CD4-positive, CD25-positive, alpha-beta regulatory T cell (primary cell): ENCODE data around the gene DPYD. TPM values are rescaled to one million over a fixed set of nuclear protein-coding genes. Genes with fewer than 3 reads are reported as not detected.

Experiments
- ATAC-seq, 2 donors: fragments of 150-1000 bp; cut with Tn5 transposase; one replicate each; pipeline ENCODE4 v1.10.0; 2021; ENCODE audit warnings: low read depth in 2 of 2, moderate number of reproducible peaks in 2 of 2, moderate library complexity in 1 of 2
- DNase-seq, 3 donors: peaks; one replicate each; pipeline versions ENCODE4 v3.0.0 to v3.0.0-alpha.2; 2012 to 2022; ENCODE audit warnings: mixed read lengths in 1 of 3
- H3K27ac ChIP-seq: one replicate; pipeline ENCODE4 v1.7.0; 2013; ENCODE audit warnings: mild to moderate bottlenecking, low read length; ENCODE audit not compliant: insufficient read depth, poor library complexity, severe bottlenecking
- H3K27me3 ChIP-seq: one replicate; pipeline ENCODE4 v1.7.0; 2013; ENCODE audit warnings: low read length; ENCODE audit not compliant: control insufficient read depth, insufficient read depth
- H3K36me3 ChIP-seq: one replicate; pipeline ENCODE4 v1.7.0; 2013; ENCODE audit warnings: mild to moderate bottlenecking, low read length, moderate library complexity; ENCODE audit not compliant: control insufficient read depth, insufficient read depth
- H3K4me1 ChIP-seq: 2 replicates; pipeline ENCODE4 v1.7.0; 2013; ENCODE audit warnings: mild to moderate bottlenecking, low read length; ENCODE audit not compliant: insufficient read depth, control insufficient read depth, poor library complexity, severe bottlenecking
- H3K4me3 ChIP-seq: one replicate; pipeline ENCODE4 v1.7.0; 2013; ENCODE audit warnings: low read depth, mild to moderate bottlenecking, low read length, moderate library complexity
- H3K9me3 ChIP-seq, 2 experiments: 1 replicate in 1 of 2; 2 replicates in 1 of 2; pipeline ENCODE4 v1.7.0; 2013; ENCODE audit warnings: low read length in 2 of 2, mild to moderate bottlenecking in 1 of 2, moderate library complexity in 1 of 2; ENCODE audit not compliant: control insufficient read depth in 2 of 2
- H3K27ac Mint-ChIP-seq, 3 donors: one replicate each; pipeline ENCODE4 v1.8.0; 2020 to 2022; ENCODE audit warnings: mild to moderate bottlenecking in 3 of 3, mixed read lengths in 3 of 3, moderate library complexity in 2 of 3
- H3K27me3 Mint-ChIP-seq: one replicate; pipeline ENCODE4 v1.8.0; 2022; ENCODE audit warnings: mild to moderate bottlenecking, mixed read lengths
- H3K36me3 Mint-ChIP-seq: one replicate; pipeline ENCODE4 v1.8.0; 2020; ENCODE audit warnings: mixed read lengths
- H3K4me1 Mint-ChIP-seq, 4 donors: one replicate each; pipeline ENCODE4 v1.8.0; 2020 to 2022; ENCODE audit warnings: mixed read lengths in 4 of 4, mild to moderate bottlenecking in 1 of 4
- H3K4me3 Mint-ChIP-seq, 4 donors: one replicate each; pipeline ENCODE4 v1.8.0; 2020 to 2022; ENCODE audit warnings: mild to moderate bottlenecking in 4 of 4, mixed read lengths in 4 of 4, moderate library complexity in 3 of 4
- H3K9me3 Mint-ChIP-seq, 7 donors: one replicate each; pipeline ENCODE4 v1.8.0; 2020 to 2022; ENCODE audit warnings: mixed read lengths in 7 of 7, mild to moderate bottlenecking in 3 of 7, moderate library complexity in 2 of 7
- polyA plus RNA-seq, 4 donors: library from polyadenylated mRNA; unstranded; fragments of 300-500 nt; fragmentation: Illumina TruSeq; gene quantifications; one replicate each; pipeline ENCODE4 v1.2.3, GENCODE V29; 2021
- total RNA-seq: library from RNA; stranded (reverse); gene quantifications from one replicate; pipeline ENCODE4 v1.2.3, GENCODE V29; 2022

DPYD gene
- total and polyA plus RNA-seq, 5 donors from 2014 or later: 47.6 to 87.3 (median 55.2) TPM

- Histone ChIP-seq H3K9me3 (no peaks in the 10 kb centered on the region), H3K27ac (no peak overlapping the region), H3K27me3 (no peaks in the 10 kb centered on the region), H3K4me1 (no peaks in the 10 kb centered on the region), H3K4me3 (no peak overlapping the region), H3K36me3 (no peaks in the 10 kb centered on the region)
- Mint-ChIP-seq H3K4me3 (no peak overlapping the region), H3K36me3 (peaks cover 24% of the 10 kb centered on the region), H3K9me3 (no peaks in the 10 kb centered on the region), H3K4me1 (peaks cover 0 to 3% (median 1%) of the 10 kb centered on the region in 4 donors), H3K27me3 (no peaks in the 10 kb centered on the region), H3K27ac (no peak overlapping the region)
- ATAC-seq (no peak), DNase-seq (no peak)
Measured at GRCh38 chr1:97337250-97338030, 583.4 kb downstream of the DPYD start.

GRCh38 chr1:97334454-97334853, 586.4 kb downstream of the DPYD start:
- no peaks in the 10 kb centered on the region for H3K9me3 Mint-ChIP-seq
- H3K4me1 Mint-ChIP-seq: peaks cover 0 to 3% (median 1%) of the 10 kb centered on the region in 4 donors
- H3K27ac Mint-ChIP-seq: no peak overlapping the region
- ATAC-seq (no peak), DNase-seq (no peak)
- H3K4me3 Mint-ChIP-seq: no peak overlapping the region
- Histone ChIP-seq H3K27ac (no peak overlapping the region), H3K4me3 (no peak overlapping the region), H3K36me3 (no peaks in the 10 kb centered on the region), H3K4me1 (no peaks in the 10 kb centered on the region), H3K27me3 (no peaks in the 10 kb centered on the region), H3K9me3 (no peaks in the 10 kb centered on the region)
- H3K36me3 Mint-ChIP-seq: peaks cover 19% of the 10 kb centered on the region
- no peaks in the 10 kb centered on the region for H3K27me3 Mint-ChIP-seq

GRCh38 chr1:97332716-97333115, 588.1 kb downstream of the DPYD start:
- H3K27me3 ChIP-seq: no peaks in the 10 kb centered on the region
- Mint-ChIP-seq H3K27ac (no peak overlapping the region), H3K4me3 (no peak overlapping the region), H3K27me3 (no peaks in the 10 kb centered on the region), H3K36me3 (peaks cover 14% of the 10 kb centered on the region), H3K9me3 (no peaks in the 10 kb centered on the region), H3K4me1 (peaks cover 0 to 8% (median 0%) of the 10 kb centered on the region in 4 donors)
- DNase-seq (no peak), ATAC-seq (no peak)
- H3K9me3 ChIP-seq: no peaks in the 10 kb centered on the region
- H3K36me3 ChIP-seq: no peaks in the 10 kb centered on the region
- no peak overlapping the region for H3K4me3 ChIP-seq
- no peaks in the 10 kb centered on the region for H3K4me1 ChIP-seq
- H3K27ac ChIP-seq: no peak overlapping the region

GRCh38 chr1:97331165-97331564, 589.7 kb downstream of the DPYD start:
- H3K4me3 Mint-ChIP-seq: no peak overlapping the region
- DNase-seq (no peak), ATAC-seq (no peak)
- peaks cover 11% of the 10 kb centered on the region for H3K36me3 Mint-ChIP-seq
- H3K4me3 ChIP-seq: no peak overlapping the region
- H3K4me1 Mint-ChIP-seq: peaks cover 0 to 13% (median 4%) of the 10 kb centered on the region in 4 donors
- H3K27me3 Mint-ChIP-seq: no peaks in the 10 kb centered on the region
- no peaks in the 10 kb centered on the region for H3K4me1 ChIP-seq
- no peak overlapping the region for H3K27ac ChIP-seq
- H3K27me3 ChIP-seq: no peaks in the 10 kb centered on the region
- no peaks in the 10 kb centered on the region for H3K9me3 Mint-ChIP-seq
- H3K27ac Mint-ChIP-seq: no peak overlapping the region
- H3K9me3 ChIP-seq: no peaks in the 10 kb centered on the region
- no peaks in the 10 kb centered on the region for H3K36me3 ChIP-seq

GRCh38 chr1:97314685-97315084, 606.1 kb downstream of the DPYD start:
- H3K9me3 ChIP-seq: no peaks in the 10 kb centered on the region
- Mint-ChIP-seq H3K4me3 (no peak overlapping the region), H3K36me3 (peaks cover 16% of the 10 kb centered on the region), H3K4me1 (peaks cover 0 to 5% (median 1%) of the 10 kb centered on the region in 4 donors), H3K27ac (no peak overlapping the region), H3K27me3 (no peaks in the 10 kb centered on the region), H3K9me3 (peaks cover 0 to 11% (median 2%) of the 10 kb centered on the region in 7 donors)
- H3K36me3 ChIP-seq: no peaks in the 10 kb centered on the region
- H3K4me1 ChIP-seq: no peaks in the 10 kb centered on the region
- H3K4me3 ChIP-seq: no peak overlapping the region
- H3K27me3 ChIP-seq: no peaks in the 10 kb centered on the region
- DNase-seq (no peak), ATAC-seq (no peak)
- H3K27ac ChIP-seq: no peak overlapping the region

GRCh38 chr1:97308131-97308530, 612.7 kb downstream of the DPYD start:
- Histone ChIP-seq H3K4me1 (no peaks in the 10 kb centered on the region), H3K4me3 (no peak overlapping the region), H3K36me3 (peaks cover 18% of the 10 kb centered on the region), H3K9me3 (no peaks in the 10 kb centered on the region), H3K27me3 (no peaks in the 10 kb centered on the region), H3K27ac (no peak overlapping the region)
- no peak overlapping the region for H3K4me3 Mint-ChIP-seq
- no peaks in the 10 kb centered on the region for H3K27me3 Mint-ChIP-seq
- peaks cover 0 to 2% (median 0%) of the 10 kb centered on the region in 4 donors for H3K4me1 Mint-ChIP-seq
- peaks cover 36% of the 10 kb centered on the region for H3K36me3 Mint-ChIP-seq
- H3K27ac Mint-ChIP-seq: no peak overlapping the region
- no peak for ATAC-seq
- peaks cover 0 to 4% (median 0%) of the 10 kb centered on the region in 7 donors for H3K9me3 Mint-ChIP-seq
- no peak for DNase-seq

- H3K27ac Mint-ChIP-seq: no peak overlapping the region
- H3K4me3 ChIP-seq: no peak overlapping the region
- no peak for DNase-seq
- no peak for ATAC-seq
- no peak overlapping the region for H3K4me3 Mint-ChIP-seq
- H3K9me3 Mint-ChIP-seq: peaks cover 0 to 4% (median 0%) of the 10 kb centered on the region in 7 donors
- H3K27me3 ChIP-seq: no peaks in the 10 kb centered on the region
- H3K4me1 ChIP-seq: no peaks in the 10 kb centered on the region
- peaks cover 18% of the 10 kb centered on the region for H3K36me3 ChIP-seq
- H3K36me3 Mint-ChIP-seq: peaks cover 36% of the 10 kb centered on the region
- no peak overlapping the region for H3K27ac ChIP-seq
- H3K9me3 ChIP-seq: no peaks in the 10 kb centered on the region
- H3K4me1 Mint-ChIP-seq: peaks cover 0 to 2% (median 0%) of the 10 kb centered on the region in 4 donors
- H3K27me3 Mint-ChIP-seq: no peaks in the 10 kb centered on the region
Measured at GRCh38 chr1:97307568-97307967, 613.3 kb downstream of the DPYD start.

GRCh38 chr1:97307151-97307550, 613.7 kb downstream of the DPYD start:
- H3K36me3 Mint-ChIP-seq: peaks cover 36% of the 10 kb centered on the region
- ATAC-seq: no peak
- no peak for DNase-seq

More at GRCh38 chr1:97307151-97307550, 613.7 kb downstream of the DPYD start:
- Mint-ChIP-seq H3K27me3 (no peaks in the 10 kb centered on the region), H3K27ac (no peak overlapping the region), H3K4me1 (peaks cover 0 to 2% (median 0%) of the 10 kb centered on the region in 4 donors), H3K9me3 (peaks cover 0 to 4% (median 0%) of the 10 kb centered on the region in 7 donors), H3K4me3 (no peak overlapping the region)
- no peaks in the 10 kb centered on the region for H3K27me3 ChIP-seq
- no peaks in the 10 kb centered on the region for H3K9me3 ChIP-seq
- H3K36me3 ChIP-seq: peaks cover 18% of the 10 kb centered on the region
- no peak overlapping the region for H3K4me3 ChIP-seq
- no peak overlapping the region for H3K27ac ChIP-seq
- no peaks in the 10 kb centered on the region for H3K4me1 ChIP-seq
